IMR-90 (cell line): ENCODE data around the gene FUT6. TPM values are rescaled to one million over a fixed set of nuclear protein-coding genes. Genes with fewer than 3 reads are reported as not detected.

ENCODE experiments used
- ATAC-seq: fragments of 200-7000 bp; cut with Tn5 transposase; 2 replicates; pipeline ENCODE4 v1.9.1; 2020; ENCODE audit warnings: low read depth, mild to moderate bottlenecking, moderate library complexity
- BruUV-seq: library from RNA; stranded (reverse); fragments of 400-500 nt; replicated peaks from 2 replicates; lab custom pipeline; 2021; lab: Mats Ljungman, UMichigan
- CTCF ChIA-PET: fragments of 300-600 bp; formaldehyde crosslinking; extraction: SDS; loops from one replicate; lab custom pipeline; 2021; ENCODE audit warnings: antibody characterized with exemption; lab: Yijun Ruan, JAX
- POLR2A ChIA-PET: fragments of 300-600 bp; sonication (Branson Sonifier 250); formaldehyde crosslinking; loops from one replicate; lab custom pipeline; 2022; ENCODE audit warnings: antibody characterized with exemption; ENCODE audit not compliant: unreplicated experiment; lab: Charles Lee
- DNase-seq: peaks from one replicate; pipeline ENCODE4 v3.0.0; 2013
- H2AFZ ChIP-seq: replicated peaks from 2 replicates; pipeline ENCODE3; 2013; ENCODE audit warnings: low read length, mild to moderate bottlenecking; ENCODE audit not compliant: poor library complexity
- H2AK5ac ChIP-seq: 2 replicates; pipeline ENCODE4 v1.6.1; 2013; ENCODE audit warnings: low read depth, low read length, inconsistent platforms
- H2AK9ac ChIP-seq: replicated peaks from 2 replicates; pipeline ENCODE3; 2013; ENCODE audit warnings: mild to moderate bottlenecking, low read depth, low read length, moderate library complexity; ENCODE audit not compliant: poor library complexity
- H2BK120ac ChIP-seq: 2 replicates; pipeline ENCODE4 v1.6.1; 2013; ENCODE audit warnings: low read depth, low read length, inconsistent platforms
- H2BK15ac ChIP-seq: 3 replicates; pipeline ENCODE4 v1.6.1; 2013; ENCODE audit warnings: low read depth, low read length, inconsistent platforms
- H2BK20ac ChIP-seq: 2 replicates; pipeline ENCODE4 v1.6.1; 2013; ENCODE audit warnings: low read depth, mild to moderate bottlenecking, inconsistent platforms, low read length, moderate library complexity
- H2BK5ac ChIP-seq: 2 replicates; pipeline ENCODE4 v1.6.1; 2013; ENCODE audit warnings: mild to moderate bottlenecking, low read depth, low read length, inconsistent platforms; ENCODE audit not compliant: poor library complexity, severe bottlenecking
- H3K14ac ChIP-seq: replicated peaks from 2 replicates; pipeline ENCODE4 v1.6.1; 2013; ENCODE audit warnings: low read depth, low read length, inconsistent platforms
- H3K18ac ChIP-seq: 2 replicates; pipeline ENCODE4 v1.6.1; 2013; ENCODE audit warnings: low read depth, low read length, control low read depth
- H3K23ac ChIP-seq: 2 replicates; pipeline ENCODE4 v1.6.1; 2013; ENCODE audit warnings: low read depth, low read length, inconsistent platforms
- H3K27ac ChIP-seq: 2 replicates; pipeline ENCODE4 v1.5.1; 2013; ENCODE audit warnings: mild to moderate bottlenecking, control low read depth, low read length; ENCODE audit not compliant: insufficient read depth
- H3K27me3 ChIP-seq: 2 replicates; pipeline ENCODE4 v1.6.1; 2013; ENCODE audit warnings: low read length; ENCODE audit not compliant: control insufficient read depth, insufficient read depth
- H3K36me3 ChIP-seq: 2 replicates; pipeline ENCODE4 v1.6.1; 2013; ENCODE audit warnings: low read length, mixed read lengths; ENCODE audit not compliant: control insufficient read depth, insufficient read depth
- H3K4ac ChIP-seq: 2 replicates; pipeline ENCODE4 v1.6.1; 2013; ENCODE audit warnings: low read depth, low read length, inconsistent platforms
- H3K4me1 ChIP-seq: 2 replicates; pipeline ENCODE4 v1.6.1; 2013; ENCODE audit warnings: low read length, mixed read lengths; ENCODE audit not compliant: control insufficient read depth, insufficient read depth
- H3K4me2 ChIP-seq: 2 replicates; pipeline ENCODE4 v1.6.1; 2013; ENCODE audit warnings: low read depth, mild to moderate bottlenecking, control low read depth, low read length, moderate library complexity
- H3K4me3 ChIP-seq: 2 replicates; pipeline ENCODE4 v1.5.1; 2013; ENCODE audit warnings: low read depth, mild to moderate bottlenecking, control low read depth, low read length, moderate library complexity; ENCODE audit not compliant: insufficient read depth
- H3K56ac ChIP-seq: 2 replicates; pipeline ENCODE4 v1.6.1; 2013; ENCODE audit warnings: low read length, inconsistent platforms; ENCODE audit not compliant: insufficient read depth; ENCODE audit errors: extremely low read depth
- H3K79me1 ChIP-seq, 2 experiments: 2 replicates each; pipeline ENCODE4 v1.6.1; 2013; ENCODE audit warnings: low read length in 2 of 2, inconsistent platforms in 1 of 2, low read depth in 1 of 2
- H3K9ac ChIP-seq: 2 replicates; pipeline ENCODE4 v1.6.1; 2013; ENCODE audit warnings: low read depth, low read length, control low read depth
- H3K9me1 ChIP-seq: 2 replicates; pipeline ENCODE4 v1.6.1; 2013; ENCODE audit warnings: low read length, inconsistent platforms; ENCODE audit not compliant: insufficient read depth
- H3K9me3 ChIP-seq: 2 replicates; pipeline ENCODE4 v1.6.1; 2013; ENCODE audit warnings: low read length; ENCODE audit not compliant: control insufficient read depth, insufficient read depth
- H4K20me1 ChIP-seq: 2 replicates; pipeline ENCODE4 v1.6.1; 2013; ENCODE audit warnings: low read length, inconsistent platforms; ENCODE audit not compliant: insufficient read depth
- H4K5ac ChIP-seq: 2 replicates; pipeline ENCODE4 v1.6.1; 2013; ENCODE audit warnings: mild to moderate bottlenecking, low read depth, low read length, control low read depth
- H4K8ac ChIP-seq, 2 experiments: 2 replicates each; pipeline ENCODE4 v1.6.1; 2013; ENCODE audit warnings: low read depth in 2 of 2, low read length in 2 of 2, control low read depth in 1 of 2, inconsistent platforms in 1 of 2
- H4K91ac ChIP-seq: 2 replicates; pipeline ENCODE4 v1.6.1; 2013; ENCODE audit warnings: low read depth, low read length, inconsistent platforms; ENCODE audit not compliant: insufficient read depth
- CTCF ChIP-seq: conservative IDR thresholded peaks from 2 replicates; pipeline ENCODE4 v1.5.1; 2012; ENCODE audit warnings: mild to moderate bottlenecking, low read depth, low read length, improper control_type of control experiment
- MXI1 ChIP-seq: IDR thresholded peaks from 2 replicates; pipeline ENCODE4 v1.6.1; 2012; ENCODE audit warnings: low read depth, mild to moderate bottlenecking, low read length, moderate library complexity, borderline replicate concordance
- POLR2A ChIP-seq: IDR thresholded peaks from 2 replicates; pipeline ENCODE4 v1.6.1; 2012; ENCODE audit warnings: mild to moderate bottlenecking, low read depth, low read length
- RFX5 ChIP-seq: IDR thresholded peaks from 2 replicates; pipeline ENCODE4 v1.8.0; 2012; ENCODE audit warnings: low read depth, mild to moderate bottlenecking, low read length, moderate library complexity
- USF2 ChIP-seq: fragments of 150-350 bp; IDR thresholded peaks from 2 replicates; pipeline ENCODE4 v1.6.1; 2017; ENCODE audit warnings: mild to moderate bottlenecking, antibody characterized with exemption, low read length, low read depth
- WGBS, 2 experiments: methylation state at CpG; one replicate each; pipeline versions ENCODE4 v1.1.5 to v1.1.7; 2013; ENCODE audit warnings: missing lambda C conversion rate in 2 of 2; ENCODE audit not compliant: insufficient read length in 1 of 2; ENCODE audit errors: extremely low coverage in 2 of 2; 5-methylcytosine and 5-hydroxymethylcytosine counted together
- dilution Hi-C: fragments of 300-500 bp; cut with HindIII; formaldehyde crosslinking; loops from one replicate; pipeline ENCODE4 v1.14.3; 2018; ENCODE audit warnings: low sequenced_read_pairs; ENCODE audit not compliant: unreplicated experiment
- in situ Hi-C: fragments of 300-500 bp; cut with MboI; formaldehyde crosslinking; loops from 3 replicates; pipeline ENCODE4 v1.14.3; 2019; ENCODE audit warnings: low sequenced_read_pairs, inconsistent platforms, mixed read lengths
- intact Hi-C: fragments of 100-400 bp; cut with micrococcal nuclease; formaldehyde crosslinking; loops from 2 replicates; pipeline ENCODE4 v1.10.0; 2022
- polyA plus RNA-seq, 3 experiments: library from polyadenylated mRNA; depleted of rRNA; stranded (reverse); fragments of >200 nt; gene quantifications; 2 replicates each; pipeline ENCODE4 v1.2.3, GENCODE V29; 2012; ENCODE audit warnings: low replicate concordance in 1 of 3
- total RNA-seq: library from RNA; depleted of rRNA; stranded (reverse); fragments of >200 nt; gene quantifications from 2 replicates; pipeline ENCODE4 v1.2.3, GENCODE V29; 2012

FUT6 gene
- total and polyA plus RNA-seq, 2 of the 4 experiments (the other 2 are of a cell fraction), result not detected

GRCh38 chr19:5784581-5785147, 54.8 kb downstream of the FUT6 start, which contains the start of gene PRR22:
Gene PRR22 (minus strand): TSS chr19:5784746. CDS start chr19:5784660, 86 bp downstream.
- Histone ChIP-seq H4K20me1 (no peaks in the 10 kb centered on the region; the same call in 1 of the 2 replicates), H2BK20ac (no peak within 1 kb of the TSS), H3K4me1 (no peaks in the 10 kb centered on the region), H4K91ac (no peak within 1 kb of the TSS), H3K4ac (no peak within 1 kb of the TSS), H2BK5ac (no peak within 1 kb of the TSS), H2BK15ac (no peak within 1 kb of the TSS), H2AFZ (no peak within 1 kb of the TSS), H3K18ac (no peak within 1 kb of the TSS), H3K27ac (no peak within 1 kb of the TSS), H3K9me1 (no peaks in the 10 kb centered on the region), H3K27me3 (no peaks in the 10 kb centered on the region), H3K23ac (no peak within 1 kb of the TSS), H3K36me3 (peaks cover 44% of the 10 kb centered on the region), H3K79me1 (peaks cover 0 to 4% of the 10 kb centered on the region in 2 experiments; a peak in 2 of 4 replicates), H2AK5ac (no peak within 1 kb of the TSS), H3K9ac (no peak within 1 kb of the TSS), H3K4me3 (no peak within 1 kb of the TSS), H3K14ac (no peak within 1 kb of the TSS), H3K9me3 (no peaks in the 10 kb centered on the region), H3K56ac (no peak within 1 kb of the TSS), H3K4me2 (no peak within 1 kb of the TSS), H4K8ac (no peak within 1 kb of the TSS), H4K5ac (no peak within 1 kb of the TSS), H2BK120ac (no peak within 1 kb of the TSS), H2AK9ac (no peak within 1 kb of the TSS)
- POLR2A ChIA-PET, result no interaction called here
- no peak for ATAC-seq
- intact Hi-C loops, result no loop called here
- no peak for DNase-seq
- BruUV-seq, result no TSS peak
- WGBS, 2 experiments, result 83% methylated on average over 2 of the region's 15 CpGs; no CpG with 5 or more reads in 1 of the 2 experiments
- CTCF ChIA-PET, result no interaction called here
- dilution Hi-C loops, result no loop called here
- in situ Hi-C loops, result no loop called here
- no peak for TF ChIP-seq POLR2A
- no peak for TF ChIP-seq RFX5
- no peak for TF ChIP-seq CTCF
- TF ChIP-seq USF2, result no peak
- no peak for TF ChIP-seq MXI1
